AG10803 (cell line): ENCODE data around the gene TSPAN12.
A peak's percentile ranks its signal among the peaks of the same experiment; 100 is the strongest.

Source experiments
- DNase-seq: peaks from one replicate; pipeline ENCODE4 v3.0.0; 2010; ENCODE audit warnings: low read depth
- H3K4me3 ChIP-seq: 2 replicates; pipeline ENCODE4 v1.5.1; 2011; ENCODE audit warnings: mild to moderate bottlenecking, low read length, control low read depth
- TF ChIP-seq, protein P1 (sequence below): conservative IDR thresholded peaks from 2 replicates; pipeline ENCODE4 v1.5.1; 2011; ENCODE audit warnings: mild to moderate bottlenecking, low read length, control low read depth, inconsistent platforms

Gene TSPAN12

DNA sequence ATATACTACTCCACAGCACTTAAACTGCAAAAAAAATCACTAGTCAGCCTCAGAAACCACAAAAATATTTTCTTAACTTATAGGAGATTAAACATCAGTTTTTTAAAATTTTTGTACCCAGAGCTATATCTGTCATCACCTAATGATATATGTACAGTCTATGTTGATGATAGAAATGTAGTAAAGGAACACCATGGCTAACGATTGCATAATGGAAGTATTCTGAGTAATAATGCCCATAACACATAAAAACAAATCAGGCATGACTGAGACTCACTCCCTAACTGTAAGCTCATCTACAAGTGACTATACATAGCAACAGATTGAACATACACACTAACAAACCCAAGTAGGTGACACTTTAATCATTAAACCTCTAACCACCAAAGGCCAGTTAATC is 51.3 kb downstream of the TSPAN12 start:
- DNase-seq: peak; percentile 3
- no peak overlapping the region for H3K4me3 ChIP-seq
- TF ChIP-seq, protein P1, sequence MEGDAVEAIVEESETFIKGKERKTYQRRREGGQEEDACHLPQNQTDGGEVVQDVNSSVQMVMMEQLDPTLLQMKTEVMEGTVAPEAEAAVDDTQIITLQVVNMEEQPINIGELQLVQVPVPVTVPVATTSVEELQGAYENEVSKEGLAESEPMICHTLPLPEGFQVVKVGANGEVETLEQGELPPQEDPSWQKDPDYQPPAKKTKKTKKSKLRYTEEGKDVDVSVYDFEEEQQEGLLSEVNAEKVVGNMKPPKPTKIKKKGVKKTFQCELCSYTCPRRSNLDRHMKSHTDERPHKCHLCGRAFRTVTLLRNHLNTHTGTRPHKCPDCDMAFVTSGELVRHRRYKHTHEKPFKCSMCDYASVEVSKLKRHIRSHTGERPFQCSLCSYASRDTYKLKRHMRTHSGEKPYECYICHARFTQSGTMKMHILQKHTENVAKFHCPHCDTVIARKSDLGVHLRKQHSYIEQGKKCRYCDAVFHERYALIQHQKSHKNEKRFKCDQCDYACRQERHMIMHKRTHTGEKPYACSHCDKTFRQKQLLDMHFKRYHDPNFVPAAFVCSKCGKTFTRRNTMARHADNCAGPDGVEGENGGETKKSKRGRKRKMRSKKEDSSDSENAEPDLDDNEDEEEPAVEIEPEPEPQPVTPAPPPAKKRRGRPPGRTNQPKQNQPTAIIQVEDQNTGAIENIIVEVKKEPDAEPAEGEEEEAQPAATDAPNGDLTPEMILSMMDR: no peak

DNA sequence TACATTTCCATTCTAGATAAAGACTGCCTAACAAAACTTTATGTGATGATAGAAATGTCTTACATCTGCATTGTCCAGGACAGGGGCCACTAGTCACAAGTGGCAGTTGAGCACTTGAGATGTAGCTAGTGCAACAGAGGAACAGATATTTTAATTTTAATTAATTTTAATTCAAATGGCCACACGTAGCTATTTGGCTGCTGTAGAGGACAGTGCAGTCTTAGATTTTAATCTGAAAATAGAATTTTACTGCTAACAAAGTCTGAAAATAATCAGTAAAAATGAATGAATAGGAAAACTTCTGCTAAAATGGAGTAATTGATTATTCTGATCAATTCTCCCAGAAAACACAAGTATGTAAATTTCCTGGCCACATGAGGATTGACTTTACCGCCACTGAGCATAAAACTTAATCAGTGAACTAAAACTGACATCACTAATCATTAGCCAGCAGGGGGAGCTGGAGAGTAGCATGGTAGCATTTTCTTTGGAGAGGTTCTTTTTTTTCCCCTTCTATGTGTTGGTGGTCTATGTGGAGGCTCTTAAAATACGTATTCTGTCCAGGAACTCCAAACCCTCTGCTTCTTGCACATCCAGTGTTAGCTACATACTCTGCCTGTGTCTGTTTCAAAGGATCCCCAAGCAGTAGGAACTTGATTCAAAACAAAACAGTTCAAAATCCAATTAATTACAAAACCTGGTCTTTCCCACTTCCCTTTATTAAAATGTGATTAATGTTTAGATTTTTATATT is 52.1 kb downstream of the TSPAN12 start:
- DNase-seq: peak; percentile 47
- TF ChIP-seq, protein P1: peak; percentile 98
- no peak overlapping the region for H3K4me3 ChIP-seq

DNA sequence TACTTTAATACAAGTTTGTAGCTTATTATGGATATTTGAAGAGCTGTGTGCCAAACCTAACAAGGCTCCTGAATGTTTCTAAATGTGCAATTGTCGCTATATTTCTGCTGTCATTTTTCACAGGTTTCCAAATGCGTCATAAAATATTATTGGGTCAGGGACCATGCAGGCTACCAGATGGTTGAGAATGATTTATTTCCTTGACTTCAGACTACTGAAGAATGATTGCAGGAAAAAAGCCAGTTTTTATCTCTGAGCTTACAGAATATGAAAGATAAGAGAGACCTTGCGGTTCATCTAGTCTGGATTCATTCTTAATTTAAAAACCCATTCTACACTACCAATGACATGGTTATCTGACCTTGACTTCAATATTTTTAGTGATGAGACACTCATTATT is 55.2 kb downstream of the TSPAN12 start:
- TF ChIP-seq, protein P1: no peak
- no peak for DNase-seq
- H3K4me3 ChIP-seq: no peak overlapping the region

DNA sequence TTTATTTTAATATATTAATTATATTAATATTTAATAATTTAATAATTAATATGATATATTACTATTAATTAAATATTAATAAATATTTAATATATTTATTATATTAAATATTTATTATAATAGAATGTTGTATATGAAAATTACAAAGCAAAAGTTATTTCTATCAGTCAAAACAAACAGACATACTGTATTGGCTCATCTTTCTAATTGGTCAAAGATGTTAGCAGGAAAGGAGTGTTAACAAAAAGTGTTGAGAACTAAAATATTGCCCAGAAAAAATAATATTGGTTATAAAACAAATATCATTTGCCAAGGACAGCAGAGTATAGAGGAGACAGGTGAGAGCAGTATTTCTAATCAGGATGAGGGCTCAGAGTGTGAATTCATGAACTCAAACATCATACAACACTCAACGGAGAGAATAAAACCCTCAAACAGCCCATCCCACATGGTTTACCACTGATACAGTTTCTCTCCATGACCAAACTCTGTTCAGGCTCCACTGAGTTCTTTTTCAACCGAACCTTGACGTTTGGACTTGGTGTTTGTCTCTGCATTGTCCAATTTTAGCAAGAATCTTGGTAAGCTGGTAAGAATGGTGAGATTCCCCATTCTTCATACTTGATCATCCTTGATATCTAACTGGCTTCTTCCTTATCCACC is 58.0 kb downstream of the TSPAN12 start:
- H3K4me3 ChIP-seq: no peak overlapping the region
- no peak for DNase-seq

DNA sequence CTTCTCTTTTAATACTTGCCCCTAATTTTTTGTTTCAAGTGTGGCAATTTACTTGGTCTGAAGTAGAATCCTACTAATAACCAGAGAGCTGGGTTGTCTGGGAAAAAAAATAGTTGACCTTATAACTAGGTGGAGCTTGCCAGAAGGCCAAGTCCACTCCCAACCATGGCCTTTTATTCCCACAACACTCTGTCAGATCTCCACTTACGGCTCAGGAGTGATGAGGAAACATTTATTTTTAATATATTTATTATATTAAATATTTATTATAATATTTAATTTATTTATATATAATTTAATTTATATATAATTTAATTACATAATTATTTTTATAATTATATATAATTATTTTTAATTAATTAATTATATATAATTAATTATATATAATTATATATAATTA is 58.8 kb downstream of the TSPAN12 start:
- H3K4me3 ChIP-seq: no peak overlapping the region
- TF ChIP-seq, protein P1: no peak
- no peak for DNase-seq

More for the DNA sequence above, 58.0 kb downstream of the TSPAN12 start:
- TF ChIP-seq, protein P1: no peak

DNA sequence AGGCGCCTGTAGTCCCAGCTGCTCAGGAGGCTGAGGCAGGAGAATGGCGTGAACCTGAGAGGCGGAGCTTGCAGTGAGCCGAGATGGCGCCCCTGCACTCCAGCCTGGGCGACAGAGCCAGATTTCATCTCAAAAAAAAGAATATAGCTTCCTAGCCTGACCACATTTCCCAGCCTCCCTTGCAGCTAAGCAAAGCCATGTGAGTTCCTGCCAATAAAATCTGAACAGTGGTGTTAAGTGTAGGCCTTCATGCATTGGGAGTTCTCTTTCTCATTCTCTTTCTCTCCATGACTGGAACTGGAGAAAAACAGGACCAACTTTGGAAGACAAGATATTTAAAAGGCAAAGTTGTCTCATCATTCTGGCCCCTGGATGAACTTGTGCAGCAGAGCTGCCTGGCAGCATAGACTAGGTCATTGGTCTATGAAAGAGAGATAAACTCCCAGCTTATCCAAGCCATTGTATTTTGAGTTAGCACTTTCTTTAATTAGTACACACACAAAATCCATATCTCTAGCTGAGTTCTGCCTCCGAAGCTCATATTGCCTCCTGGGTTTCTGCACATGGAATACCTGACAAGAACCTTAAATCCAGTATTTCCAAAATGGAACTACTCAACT is 60.8 kb downstream of the TSPAN12 start:
- TF ChIP-seq, protein P1: no peak
- DNase-seq: no peak
- H3K4me3 ChIP-seq: no peak overlapping the region
